GM10847 (cell line): Measurements from ENCODE around the gene DCDC1.

ENCODE experiments used
- POLR2A ChIP-seq: IDR thresholded peaks from 2 replicates; pipeline ENCODE4 v1.6.1; 2011; ENCODE audit not compliant: insufficient read length; ENCODE audit errors: extremely low read depth

The DCDC1 gene

DNA sequence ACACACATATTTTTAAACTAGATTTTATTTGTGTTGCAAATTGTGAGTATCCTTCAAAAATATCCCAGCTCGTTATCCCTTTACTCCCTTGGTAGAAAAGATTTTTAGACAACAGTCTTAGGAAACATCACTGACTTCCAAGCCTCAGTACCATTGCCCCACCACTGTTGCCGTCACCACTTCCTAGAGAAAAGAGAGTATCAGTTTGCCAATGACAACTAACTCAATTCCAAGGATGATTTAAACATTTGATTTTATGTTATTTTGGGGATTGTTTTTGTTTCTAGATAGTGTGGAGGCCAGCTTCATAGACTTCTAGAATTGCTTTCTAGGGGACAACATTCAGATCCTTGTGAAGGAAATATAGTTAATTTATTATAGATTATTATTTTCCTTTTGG is 509.4 kb downstream of the DCDC1 start:
- TF ChIP-seq POLR2A = no peak

DNA sequence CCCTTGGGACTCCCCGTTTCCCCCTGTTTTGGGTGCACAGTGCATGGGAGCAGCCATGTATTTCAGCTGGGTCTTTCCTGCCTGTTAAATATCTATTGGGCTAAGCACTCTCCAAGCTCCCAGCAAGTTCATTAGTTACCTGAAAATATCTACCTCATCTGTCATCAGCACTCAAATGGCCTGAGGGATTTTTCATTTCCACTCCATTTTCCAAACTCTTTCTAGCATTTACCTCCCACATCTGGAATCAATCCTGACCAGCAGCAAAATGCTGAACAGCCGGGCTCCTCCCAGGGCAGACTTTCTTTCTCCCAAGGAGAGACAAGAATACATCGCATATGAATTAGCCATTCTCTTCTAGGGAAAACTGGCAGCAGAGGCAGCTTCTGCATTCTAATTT is 509.9 kb downstream of the DCDC1 start:
- TF ChIP-seq POLR2A = no peak

DNA sequence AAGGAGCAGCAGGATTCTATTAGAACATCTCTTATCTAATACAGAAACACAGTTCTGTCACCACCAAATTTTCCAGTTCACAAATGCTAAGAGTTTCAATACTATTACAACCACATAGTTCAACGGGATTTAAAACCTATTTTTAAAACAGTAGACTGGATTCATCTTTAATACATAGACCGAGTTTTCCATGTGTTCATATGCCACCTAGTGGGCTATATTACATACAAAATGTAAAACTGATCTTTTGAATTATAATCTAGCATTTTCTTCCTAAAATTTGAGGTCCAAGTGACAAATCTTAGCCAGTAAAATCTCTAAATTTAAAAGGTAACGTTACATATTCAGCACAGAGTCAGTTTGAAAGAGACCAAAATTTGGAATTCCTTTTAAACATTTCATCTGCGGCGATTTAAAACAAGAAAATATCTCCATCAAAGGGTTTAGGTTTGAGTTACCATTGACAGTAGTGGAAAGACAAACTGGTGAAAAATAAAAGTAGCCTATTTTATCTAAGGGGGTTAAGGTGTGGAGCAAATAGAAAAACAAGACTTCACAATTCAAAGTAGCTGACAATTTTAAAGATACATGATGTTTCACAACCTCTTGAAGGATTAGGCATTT is 514.0 kb downstream of the DCDC1 start:
- TF ChIP-seq POLR2A = no peak

DNA sequence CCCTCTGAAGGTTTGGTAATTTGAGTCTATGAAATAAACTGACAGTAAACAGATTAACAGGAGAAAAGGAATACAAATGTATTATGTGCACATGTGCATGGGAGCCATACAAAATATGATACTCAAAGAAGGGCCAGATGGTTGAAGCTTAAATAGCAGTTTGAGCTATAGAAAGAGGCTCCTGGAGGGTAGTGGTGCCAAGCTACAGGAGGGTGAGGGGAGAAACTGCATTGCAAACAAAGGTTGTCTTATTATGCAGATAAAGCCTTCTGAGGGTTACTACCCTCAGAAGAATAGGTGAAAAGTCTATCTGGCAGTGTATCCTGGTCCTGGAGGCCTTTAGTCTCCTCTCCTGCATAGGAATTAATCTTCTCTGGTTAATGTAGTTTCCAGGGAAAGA is 516.1 kb downstream of the DCDC1 start:
- TF ChIP-seq POLR2A = no peak

DNA sequence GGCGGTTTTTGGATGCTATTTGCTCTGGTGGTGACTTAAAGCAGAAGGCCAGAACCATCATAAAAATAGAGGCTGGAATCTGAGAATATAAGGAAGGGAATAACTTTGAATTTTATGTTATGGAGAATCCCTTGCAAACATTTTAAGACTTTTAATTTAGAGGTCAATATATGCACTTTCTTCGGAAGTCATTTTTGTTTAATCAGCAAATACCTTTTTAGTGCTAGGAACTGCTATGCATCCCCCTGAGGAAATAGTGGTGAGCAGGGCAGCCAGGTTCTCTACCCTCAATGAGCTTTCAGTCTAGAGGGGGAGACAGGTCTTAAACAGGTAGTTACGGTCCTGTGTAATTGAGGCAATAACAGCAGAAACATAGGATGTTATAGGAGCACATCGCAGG is 516.9 kb downstream of the DCDC1 start:
- TF ChIP-seq POLR2A = no peak

DNA sequence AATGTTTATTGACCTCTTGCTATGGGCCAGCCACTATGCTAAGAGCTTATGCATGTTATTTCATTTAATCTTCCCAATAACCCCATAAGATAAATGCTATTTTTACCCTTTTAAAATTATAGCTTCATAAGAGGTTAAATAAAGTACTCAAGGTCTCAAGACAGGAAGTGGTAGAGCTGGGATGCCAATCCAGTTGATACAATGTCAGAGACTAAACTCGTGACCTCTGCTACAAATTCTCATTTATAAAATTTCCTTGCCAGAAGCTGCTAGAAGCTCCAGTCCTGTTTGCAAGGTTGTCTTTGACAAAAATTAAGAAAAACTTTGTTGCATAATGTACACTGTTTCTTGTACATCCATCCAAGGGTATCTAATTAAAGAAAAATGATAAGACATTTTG is 517.4 kb downstream of the DCDC1 start:
- TF ChIP-seq POLR2A = no peak

DNA sequence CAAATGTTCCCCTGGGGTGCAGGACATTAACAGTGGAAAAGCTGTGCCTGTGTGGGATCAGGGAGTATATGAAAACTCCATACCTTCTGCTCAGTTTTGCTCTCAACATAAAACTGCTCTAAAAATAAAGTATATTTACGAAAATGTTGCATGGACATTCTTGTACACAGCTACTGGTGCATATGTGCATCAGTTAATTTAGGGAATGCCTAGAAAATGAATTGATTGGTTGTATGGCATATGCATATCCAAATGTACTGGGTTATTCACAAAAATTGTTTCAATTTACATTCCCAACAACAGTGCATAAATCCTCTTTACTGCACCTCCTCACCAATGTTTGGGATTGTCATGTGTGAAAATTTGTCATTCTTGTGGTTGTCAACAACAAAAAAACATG is 532.3 kb downstream of the DCDC1 start:
- no peak for TF ChIP-seq POLR2A

DNA sequence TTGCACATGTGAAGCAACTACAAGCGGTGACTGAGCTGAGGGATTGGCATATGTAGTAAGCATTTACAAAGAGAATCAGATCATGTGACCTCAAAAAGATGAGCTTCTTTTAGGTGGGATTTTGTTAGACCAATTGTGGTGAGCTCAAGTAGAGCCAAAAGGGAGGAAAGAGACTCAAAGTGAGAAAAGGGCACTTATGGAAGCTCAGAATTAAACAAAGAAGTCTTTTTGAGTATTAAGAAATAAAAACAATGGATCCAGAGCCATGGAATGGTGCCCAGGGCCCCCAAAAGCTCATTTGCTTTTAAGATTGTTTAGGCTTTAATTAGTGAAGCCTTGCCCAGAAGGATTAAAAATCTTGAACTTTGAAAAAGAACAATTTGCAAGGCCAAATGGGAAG is 536.7 kb downstream of the DCDC1 start:
- TF ChIP-seq POLR2A = no peak

DNA sequence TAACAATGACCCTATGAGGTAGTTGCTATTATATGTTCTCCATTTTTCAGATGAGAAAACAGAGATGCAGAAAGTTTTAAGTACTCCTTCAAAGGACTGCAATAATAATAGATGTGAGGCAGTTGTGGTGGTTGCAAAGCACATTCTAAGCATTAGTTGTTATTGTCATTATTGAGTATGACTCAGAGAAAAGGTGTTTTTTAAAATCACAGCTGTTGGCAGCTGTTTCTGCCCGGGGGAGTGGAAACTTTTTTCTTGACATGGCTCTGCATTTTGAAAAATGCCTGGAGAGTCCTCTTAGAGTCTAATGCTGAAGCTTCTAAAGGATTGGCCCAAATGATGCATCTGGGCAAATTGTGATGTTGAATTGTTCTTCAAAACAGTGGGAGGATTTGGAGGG is 538.9 kb downstream of the DCDC1 start:
- TF ChIP-seq POLR2A = no peak

DNA sequence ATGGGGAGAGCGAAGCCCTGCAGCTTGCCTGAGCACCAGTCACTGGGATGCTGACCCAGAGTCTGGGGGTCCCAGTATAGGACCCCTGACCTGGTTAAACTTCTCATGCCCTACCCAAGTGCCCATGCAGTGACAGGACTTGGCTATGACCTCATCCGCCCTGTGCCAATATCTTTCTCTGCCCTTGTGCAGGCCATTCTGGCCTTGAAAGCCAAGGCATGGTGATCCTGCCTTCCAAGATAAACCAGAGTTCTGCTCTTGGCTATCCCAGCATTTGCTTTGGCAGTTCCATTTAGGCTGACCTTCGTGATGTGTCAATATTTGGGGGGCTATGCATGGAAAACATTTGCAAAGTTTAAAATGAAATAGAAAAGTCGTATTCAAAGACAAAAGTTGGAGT is 542.6 kb downstream of the DCDC1 start:
- TF ChIP-seq POLR2A = no peak

DNA sequence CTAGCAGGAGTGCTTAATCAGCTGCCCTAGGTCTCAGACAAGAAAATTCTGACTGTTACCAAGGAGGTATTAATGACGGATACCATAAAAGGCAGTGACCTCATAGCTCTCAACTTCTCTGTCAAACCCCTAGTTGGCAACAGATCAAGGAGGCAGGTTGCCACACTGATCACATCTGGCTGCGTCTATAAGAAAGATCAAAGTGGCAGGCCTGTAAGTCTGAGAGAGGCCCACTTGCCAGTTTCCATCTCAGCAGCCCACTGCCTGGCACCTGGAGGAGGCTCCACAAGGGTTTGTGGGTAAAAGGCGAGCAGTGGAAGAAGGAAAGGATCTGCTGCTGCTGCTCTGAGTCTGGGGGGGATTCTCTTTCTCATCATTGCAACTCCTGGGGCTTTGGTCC is 543.8 kb downstream of the DCDC1 start:
- no peak for TF ChIP-seq POLR2A

DNA sequence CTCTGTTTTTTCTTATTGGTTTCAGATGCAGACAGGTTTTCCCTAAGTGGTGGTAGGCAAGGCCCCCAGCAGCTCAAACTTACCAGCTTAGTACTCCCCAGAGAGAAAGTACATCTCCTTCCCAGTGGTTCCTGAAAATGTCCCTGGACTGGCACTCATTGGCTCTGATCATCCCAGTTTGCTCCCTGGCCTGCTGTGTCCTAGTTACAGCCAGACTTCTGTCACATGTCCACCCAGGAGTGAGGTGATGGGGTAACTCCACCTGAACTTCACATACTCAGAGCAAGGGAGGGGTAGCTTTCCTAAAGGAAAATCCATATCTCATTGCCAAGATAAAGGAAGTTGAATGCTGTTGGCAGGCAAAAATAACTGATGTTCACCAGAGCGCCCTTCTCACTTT is 546.4 kb downstream of the DCDC1 start:
- TF ChIP-seq POLR2A = no peak

DNA sequence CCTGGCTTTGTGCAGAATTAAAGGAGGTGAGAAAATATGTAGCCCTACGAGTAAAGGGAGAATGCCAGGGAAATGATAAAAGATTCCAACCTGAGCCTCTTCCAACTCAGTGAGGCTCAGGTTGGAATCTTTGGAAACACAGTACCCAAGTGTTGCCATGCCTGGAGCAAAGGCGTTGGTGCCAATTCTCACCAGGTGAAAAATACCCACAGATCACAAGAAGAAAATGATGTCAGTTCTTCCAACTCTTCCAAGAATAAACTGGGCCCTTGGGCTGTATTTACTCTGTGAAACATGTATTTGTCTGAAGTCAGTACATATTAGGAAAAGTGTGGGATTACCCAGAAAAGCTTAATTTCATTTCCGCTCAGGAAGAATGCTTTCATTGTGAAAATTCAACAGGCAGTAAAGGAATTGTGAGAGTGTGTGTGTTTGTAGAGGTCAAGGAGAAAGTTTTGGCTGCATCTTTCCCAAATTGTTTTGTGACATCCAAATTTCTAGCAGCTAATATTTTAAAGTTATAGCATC is 548.0 kb downstream of the DCDC1 start:
- no peak for TF ChIP-seq POLR2A

DNA sequence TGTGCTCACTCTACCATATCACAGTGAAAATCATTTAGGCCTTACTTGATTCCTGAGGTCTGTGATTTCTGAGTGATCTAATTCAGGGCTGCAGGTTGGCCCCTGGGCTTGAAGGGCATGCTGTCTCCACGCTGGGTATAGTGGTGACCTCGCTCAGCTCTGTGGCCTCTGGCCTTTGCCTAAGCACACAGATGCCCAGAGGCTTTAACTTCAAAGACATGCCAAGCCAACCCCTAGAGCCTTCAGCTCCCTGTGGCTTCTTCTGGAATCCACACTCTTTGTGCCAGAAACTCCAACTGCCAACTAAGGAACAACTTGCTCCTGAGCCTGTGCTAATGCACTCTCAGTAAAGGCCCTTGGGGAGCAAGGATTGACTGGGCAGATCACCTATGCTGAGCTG is 550.8 kb downstream of the DCDC1 start:
- TF ChIP-seq POLR2A = no peak

DNA sequence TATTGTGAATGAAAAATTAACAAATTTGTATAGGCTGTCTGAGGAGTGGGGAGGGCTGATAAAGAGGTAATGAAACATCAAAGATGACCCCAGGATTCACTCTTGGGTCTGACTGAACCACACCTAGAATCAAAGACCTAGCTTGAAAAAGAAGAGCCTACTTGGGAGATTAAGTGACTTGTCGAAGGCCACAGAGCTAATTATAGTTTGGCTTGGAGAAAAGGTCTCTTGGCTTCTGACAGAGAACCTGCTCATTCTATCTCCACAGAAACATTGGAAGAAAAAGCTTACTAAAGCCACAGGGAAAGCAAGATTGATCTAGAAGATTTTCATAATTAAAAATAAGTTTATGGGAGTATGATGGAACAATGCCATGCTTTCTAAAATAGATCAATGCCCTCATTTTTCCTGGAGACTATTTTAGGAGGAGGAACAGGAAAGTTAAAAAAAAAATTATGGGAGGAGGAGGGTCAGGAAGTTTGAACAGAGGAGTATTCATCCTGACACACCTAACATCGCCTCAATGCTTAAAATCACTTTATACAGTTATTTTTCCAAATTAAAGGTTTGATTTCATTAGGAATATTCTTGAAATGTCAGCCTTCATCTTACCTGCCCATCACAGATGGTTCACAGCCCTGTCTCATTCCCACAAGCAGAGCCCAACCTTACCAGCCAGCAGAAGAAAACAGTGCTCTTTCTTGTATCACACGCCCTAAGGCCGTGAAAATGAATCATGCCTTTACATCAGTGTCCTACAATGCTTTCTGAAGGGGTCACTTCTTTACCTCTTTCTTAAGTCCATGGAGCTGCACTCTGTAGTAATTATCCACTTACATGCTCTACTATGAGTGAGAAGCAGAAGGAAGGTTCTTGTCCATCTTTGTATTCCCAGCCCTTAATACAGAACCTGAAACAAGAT is 552.3 kb downstream of the DCDC1 start:
- no peak for TF ChIP-seq POLR2A

DNA sequence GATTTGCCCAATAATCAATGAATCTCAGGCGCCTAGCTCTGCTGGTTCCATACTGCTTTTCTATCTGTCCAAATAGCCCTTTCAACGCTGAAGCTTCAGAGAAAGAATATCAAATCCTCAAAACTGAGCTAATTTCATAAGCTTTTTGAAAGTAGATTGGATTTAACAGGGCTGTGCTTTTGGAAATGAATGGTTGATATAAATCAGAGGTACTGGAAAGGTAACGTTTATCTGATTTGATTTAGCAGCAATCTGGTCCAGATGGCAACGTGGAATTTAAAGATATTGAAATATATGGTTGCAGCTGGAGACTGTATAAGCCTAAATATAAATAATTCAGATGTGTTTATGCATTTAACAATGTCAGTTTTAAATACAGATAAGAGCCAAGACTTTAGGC is 553.9 kb downstream of the DCDC1 start:
- no peak for TF ChIP-seq POLR2A
